Endothelial cell of umbilical vein (primary cell): ENCODE results near the gene H2AZ1.
"Not testable (repeated sequence)": the region's sequence is repeated elsewhere in the genome, so short reads cannot be mapped to it uniquely, and the experiment has no call there.

Experiments
- GATA2 ChIP-seq: IDR thresholded peaks from 2 replicates; pipeline ENCODE4 v1.7.0; 2011; ENCODE audit warnings: low read depth, mild to moderate bottlenecking, moderate library complexity, mixed read lengths, low read length; ENCODE audit not compliant: insufficient read length, insufficient read depth
- POLR2A ChIP-seq: IDR thresholded peaks from 2 replicates; pipeline ENCODE4 v1.6.1; 2012; ENCODE audit warnings: low read depth, mild to moderate bottlenecking, control low read depth, low read length
- POLR2AphosphoS5 ChIP-seq: IDR thresholded peaks from 2 replicates; pipeline ENCODE4 v1.6.1; 2012; ENCODE audit warnings: low read depth, mild to moderate bottlenecking, control low read depth, low read length, moderate library complexity; ENCODE audit not compliant: insufficient read depth
- TF ChIP-seq, protein P1 (sequence below), 2 donors: IDR thresholded peaks; 1 replicate in 1 of 2; 2 replicates in 1 of 2; pipeline ENCODE4 v1.5.1; 2011; ENCODE audit warnings: low read length in 2 of 2, mild to moderate bottlenecking in 2 of 2, moderate library complexity in 2 of 2, control low read depth in 1 of 2, inconsistent platforms in 1 of 2, low read depth in 1 of 2; ENCODE audit not compliant: insufficient read depth in 1 of 2; ENCODE audit errors: extremely low read depth in 1 of 2

DNA sequence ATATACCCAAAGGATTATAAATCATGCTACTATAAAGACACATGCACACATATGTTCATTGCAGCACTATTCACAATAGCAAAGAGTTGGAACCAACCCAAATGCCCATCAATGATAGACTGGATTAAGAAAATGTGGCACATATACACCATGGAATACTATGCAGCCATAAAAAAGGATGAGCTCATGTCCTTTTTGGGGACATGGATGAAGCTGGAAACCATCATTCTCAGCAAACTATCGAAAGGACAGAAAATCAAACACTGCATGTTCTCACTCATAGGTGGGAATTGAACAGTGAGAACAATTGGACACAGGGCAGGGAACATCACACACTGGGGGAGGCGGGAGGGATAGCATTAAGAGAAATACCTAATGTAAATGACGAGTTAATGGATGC lies 8.1 kb upstream of the H2AZ1 start:
- TF ChIP-seq, protein P1, sequence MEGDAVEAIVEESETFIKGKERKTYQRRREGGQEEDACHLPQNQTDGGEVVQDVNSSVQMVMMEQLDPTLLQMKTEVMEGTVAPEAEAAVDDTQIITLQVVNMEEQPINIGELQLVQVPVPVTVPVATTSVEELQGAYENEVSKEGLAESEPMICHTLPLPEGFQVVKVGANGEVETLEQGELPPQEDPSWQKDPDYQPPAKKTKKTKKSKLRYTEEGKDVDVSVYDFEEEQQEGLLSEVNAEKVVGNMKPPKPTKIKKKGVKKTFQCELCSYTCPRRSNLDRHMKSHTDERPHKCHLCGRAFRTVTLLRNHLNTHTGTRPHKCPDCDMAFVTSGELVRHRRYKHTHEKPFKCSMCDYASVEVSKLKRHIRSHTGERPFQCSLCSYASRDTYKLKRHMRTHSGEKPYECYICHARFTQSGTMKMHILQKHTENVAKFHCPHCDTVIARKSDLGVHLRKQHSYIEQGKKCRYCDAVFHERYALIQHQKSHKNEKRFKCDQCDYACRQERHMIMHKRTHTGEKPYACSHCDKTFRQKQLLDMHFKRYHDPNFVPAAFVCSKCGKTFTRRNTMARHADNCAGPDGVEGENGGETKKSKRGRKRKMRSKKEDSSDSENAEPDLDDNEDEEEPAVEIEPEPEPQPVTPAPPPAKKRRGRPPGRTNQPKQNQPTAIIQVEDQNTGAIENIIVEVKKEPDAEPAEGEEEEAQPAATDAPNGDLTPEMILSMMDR (IDR thresholded peaks at IDR 0.05; ENCODE audit: extremely low read depth in 1 of 2, insufficient read depth in 1 of 2, low read depth in 1 of 2, low read length in 2 of 2) = not testable (repeated sequence)
- TF ChIP-seq POLR2AphosphoS5, GATA2, POLR2A: not testable (repeated sequence)
